Measurements from ENCODE around the gene MYOF. TPM values are rescaled to one million over a fixed set of nuclear protein-coding genes. Genes with fewer than 3 reads are reported as not detected.

Gene MYOF
- polyA plus RNA-seq, 1 donor (not counting 4 experiments of a cell fraction or from before 2014, with no cell fraction given) = 232 TPM

DNA sequence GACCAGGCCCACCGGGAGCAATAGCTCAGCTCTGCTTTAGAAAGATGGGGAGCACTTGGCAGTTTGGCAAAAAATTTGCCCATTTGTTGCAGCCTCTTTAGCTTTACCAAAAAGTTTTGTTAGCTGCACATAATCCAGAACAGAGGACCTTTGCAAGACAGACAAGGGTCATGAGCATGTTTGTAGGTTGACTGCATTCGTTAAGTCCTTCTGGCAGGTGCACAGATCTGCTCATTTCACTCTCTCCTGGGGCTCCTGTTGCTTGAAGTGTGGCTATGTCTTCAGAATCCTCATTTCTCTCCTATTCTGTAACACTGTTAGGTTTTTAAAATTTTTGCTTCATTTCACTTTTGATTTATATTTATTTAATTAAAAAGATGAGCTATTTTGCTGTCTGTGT is 96.8 kb downstream of the MYOF start:
- no peaks in the 10 kb centered on the region for H3K9me1 ChIP-seq (ENCODE audit: control insufficient read depth, extremely low read depth, insufficient read depth, low read length)
- no peak overlapping the region for H3K9ac ChIP-seq (ENCODE audit: control insufficient read depth, extremely low read depth, insufficient read depth, low read length)
- no peaks in the 10 kb centered on the region for H3K79me2 ChIP-seq (ENCODE audit: control insufficient read depth, insufficient read depth, low read length)
- H3K36me3 ChIP-seq (ENCODE audit: control insufficient read depth in 2 of 2, extremely low read depth in 1 of 2, insufficient read depth in 2 of 2, low read length in 2 of 2) = peaks cover 27 to 49% of the 10 kb centered on the region in 2 experiments
- no peaks in the 10 kb centered on the region for H4K20me1 ChIP-seq (ENCODE audit: control insufficient read depth, extremely low read depth, insufficient read depth, low read length)
- no peaks in the 10 kb centered on the region for H3K27me3 ChIP-seq (ENCODE audit: control insufficient read depth, extremely low read depth, insufficient read depth, low read length)
- H3K4me2 ChIP-seq (ENCODE audit: control insufficient read depth, extremely low read depth, insufficient read depth, low read depth, low read length) = no peak overlapping the region
- no peak overlapping the region for H3K4me3 ChIP-seq (ENCODE audit: control insufficient read depth in 2 of 3, extremely low read depth in 1 of 3, insufficient read depth in 2 of 3, low read depth in 1 of 3, low read length in 3 of 3)
- TF ChIP-seq EZH2 (IDR thresholded peaks at IDR 0.05; ENCODE audit: low read length) = no peak
- TF ChIP-seq CTCF (optimal IDR thresholded peaks at IDR 0.05 in 1 of 3, IDR thresholded peaks at IDR 0.05 in 1 of 3, conservative IDR thresholded peaks at IDR 0.05 in 1 of 3; ENCODE audit: extremely low read depth in 1 of 3, insufficient read depth in 2 of 3, low read length in 3 of 3) = no peak
- no peak overlapping the region for H2AFZ ChIP-seq (ENCODE audit: control insufficient read depth, low read length)
- peak overlapping the region; percentile 94 for H3K27ac ChIP-seq (ENCODE audit: control insufficient read depth, insufficient read depth, low read length)
- H3K9me3 ChIP-seq (ENCODE audit: control insufficient read depth, low read depth, low read length) = no peaks in the 10 kb centered on the region
- dilution Hi-C loops (cut with MboI; ENCODE audit: extremely low pct_ligation_motif_present, low sequenced_read_pairs) = no loop called here
- DNase-seq (ENCODE audit: low read depth, low spot score) (no peak), FAIRE-seq (no peak)
- peaks cover 25% of the 10 kb centered on the region for H3K4me1 ChIP-seq (ENCODE audit: control insufficient read depth, extremely low read depth, insufficient read depth, low read length)

DNA sequence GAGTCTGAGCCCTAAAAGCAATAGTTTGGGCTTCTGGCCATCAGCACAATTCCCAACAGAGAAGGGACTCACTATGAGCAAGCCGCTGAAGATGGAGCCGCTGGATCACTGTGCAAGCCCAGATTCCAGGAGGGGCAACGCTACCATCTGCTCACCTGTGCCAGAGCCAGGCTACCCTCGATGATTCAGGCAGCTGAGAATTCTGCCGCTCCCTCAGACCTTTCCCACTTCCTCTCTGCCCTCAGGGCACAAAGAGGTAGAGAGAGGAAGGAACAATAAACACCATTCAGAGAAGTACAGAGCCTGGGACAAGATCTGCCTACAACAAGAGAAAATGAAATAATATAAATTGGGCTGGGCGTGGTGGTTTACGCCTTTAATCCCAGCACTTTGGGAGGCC is 98.1 kb downstream of the MYOF start:
- peak overlapping the region; percentile 81 for H3K4me2 ChIP-seq (ENCODE audit: control insufficient read depth, extremely low read depth, insufficient read depth, low read depth, low read length)
- H3K36me3 ChIP-seq (ENCODE audit: control insufficient read depth in 2 of 2, extremely low read depth in 1 of 2, insufficient read depth in 2 of 2, low read length in 2 of 2) = peaks cover 27 to 51% of the 10 kb centered on the region in 2 experiments

More for the DNA sequence above, 98.1 kb downstream of the MYOF start:
- TF ChIP-seq EZH2 (IDR thresholded peaks at IDR 0.05; ENCODE audit: low read length) (no peak), CTCF (optimal IDR thresholded peaks at IDR 0.05 in 1 of 3, IDR thresholded peaks at IDR 0.05 in 1 of 3, conservative IDR thresholded peaks at IDR 0.05 in 1 of 3; ENCODE audit: extremely low read depth in 1 of 3, insufficient read depth in 2 of 3, low read length in 3 of 3) (peak in 1 of 3 experiments; percentile 1)
- H3K9me1 ChIP-seq (ENCODE audit: control insufficient read depth, extremely low read depth, insufficient read depth, low read length) = no peaks in the 10 kb centered on the region
- peak overlapping the region; percentile 76 for H3K9ac ChIP-seq (ENCODE audit: control insufficient read depth, extremely low read depth, insufficient read depth, low read length)
- no peak overlapping the region for H2AFZ ChIP-seq (ENCODE audit: control insufficient read depth, low read length)
- H3K27ac ChIP-seq (ENCODE audit: control insufficient read depth, insufficient read depth, low read length) = peak overlapping the region; percentile 94
- H4K20me1 ChIP-seq (ENCODE audit: control insufficient read depth, extremely low read depth, insufficient read depth, low read length) = no peaks in the 10 kb centered on the region
- H3K27me3 ChIP-seq (ENCODE audit: control insufficient read depth, extremely low read depth, insufficient read depth, low read length) = no peaks in the 10 kb centered on the region
- no peaks in the 10 kb centered on the region for H3K9me3 ChIP-seq (ENCODE audit: control insufficient read depth, low read depth, low read length)
- H3K79me2 ChIP-seq (ENCODE audit: control insufficient read depth, insufficient read depth, low read length) = no peaks in the 10 kb centered on the region
- FAIRE-seq (peak; percentile 92), DNase-seq (ENCODE audit: low read depth, low spot score) (peak; percentile 92)
- H3K4me1 ChIP-seq (ENCODE audit: control insufficient read depth, extremely low read depth, insufficient read depth, low read length) = peaks cover 38% of the 10 kb centered on the region
- dilution Hi-C loops (cut with MboI; ENCODE audit: extremely low pct_ligation_motif_present, low sequenced_read_pairs) = no loop called here
- H3K4me3 ChIP-seq (ENCODE audit: control insufficient read depth in 2 of 3, extremely low read depth in 1 of 3, insufficient read depth in 2 of 3, low read depth in 1 of 3, low read length in 3 of 3) = peak overlapping the region; percentile 2 to 43 (median 33)
